Measurements from ENCODE around the gene MOSMO.
"Not testable (repeated sequence)": the region's sequence is repeated elsewhere in the genome, so short reads cannot be mapped to it uniquely, and the experiment has no call there.

MOSMO gene

GRCh38 chr16:22089910-22090309, 82.0 kb downstream of the MOSMO start:
- in situ Hi-C loops (cut with MboI; ENCODE audit: low sequenced_read_pairs), result no loop called here

- in situ Hi-C loops (cut with MboI; ENCODE audit: low sequenced_read_pairs), result no loop called here
Observed at GRCh38 chr16:22091721-22092120, 83.8 kb downstream of the MOSMO start.

DNA sequence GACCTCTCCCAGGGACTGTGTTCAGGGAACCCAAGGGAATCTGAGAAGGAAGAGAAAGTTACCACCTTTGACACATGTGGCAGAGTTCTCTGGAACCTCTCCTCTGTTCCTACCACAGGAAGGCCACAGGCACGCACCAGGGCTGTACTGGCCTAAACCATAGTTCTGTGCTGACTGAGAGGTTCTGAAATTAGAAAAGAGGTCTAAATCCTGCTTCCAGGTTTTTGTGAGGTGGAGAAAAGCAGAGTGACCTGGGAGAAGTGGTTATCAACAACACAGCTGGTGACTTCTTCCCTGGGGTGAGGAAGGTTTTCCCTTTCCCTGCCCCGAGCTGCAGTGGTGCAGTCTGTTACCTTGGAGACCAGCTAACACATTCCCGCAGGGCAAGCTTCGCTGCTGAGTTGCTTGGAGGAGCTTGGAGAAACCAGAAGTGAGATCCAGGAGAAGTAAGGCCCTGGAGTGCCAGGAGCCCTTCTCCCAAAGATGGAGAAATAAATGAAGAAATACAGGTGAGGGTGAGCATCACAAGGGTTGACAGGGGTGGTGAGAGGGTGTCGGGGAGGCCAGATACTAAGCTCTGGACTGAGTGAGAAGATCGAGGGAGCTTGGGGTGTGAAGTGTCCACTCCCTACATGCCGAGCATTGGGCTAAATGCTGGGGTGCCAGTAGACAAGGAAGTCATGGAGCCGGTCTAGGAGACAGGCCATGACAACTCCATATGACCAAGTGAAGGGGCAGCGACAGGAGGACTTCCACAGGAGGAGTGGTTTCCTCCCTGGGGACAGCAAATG, 84.4 kb downstream of the MOSMO start, which contains the start of gene VWA3A:
TSS of gene VWA3A (plus strand) at position 399 of the 791 bp plus-strand sequence. CDS start at position 496, 97 bp downstream.
- in situ Hi-C loops (cut with MboI; ENCODE audit: low sequenced_read_pairs), result no loop called here

DNA sequence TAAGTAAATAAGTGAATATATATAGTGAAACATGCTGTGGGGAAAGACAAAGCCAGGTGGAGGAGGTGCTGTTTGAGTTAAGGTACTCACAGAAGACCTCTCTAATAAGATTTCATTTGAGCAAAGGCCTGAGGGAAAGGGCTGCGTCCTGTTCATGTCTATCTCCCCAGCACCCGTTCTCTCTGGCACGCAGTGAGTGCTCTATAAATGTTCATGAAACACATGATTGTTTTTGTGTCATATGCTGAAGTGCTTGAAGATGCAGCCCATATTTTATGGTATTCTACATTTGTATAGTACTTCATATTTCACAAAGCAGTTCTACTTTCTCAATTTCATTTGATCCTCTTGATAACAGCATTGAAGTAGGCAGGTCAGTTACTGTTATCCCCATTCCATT, 85.4 kb downstream of the MOSMO start:
- in situ Hi-C loops (cut with MboI; ENCODE audit: low sequenced_read_pairs), result no loop called here

DNA sequence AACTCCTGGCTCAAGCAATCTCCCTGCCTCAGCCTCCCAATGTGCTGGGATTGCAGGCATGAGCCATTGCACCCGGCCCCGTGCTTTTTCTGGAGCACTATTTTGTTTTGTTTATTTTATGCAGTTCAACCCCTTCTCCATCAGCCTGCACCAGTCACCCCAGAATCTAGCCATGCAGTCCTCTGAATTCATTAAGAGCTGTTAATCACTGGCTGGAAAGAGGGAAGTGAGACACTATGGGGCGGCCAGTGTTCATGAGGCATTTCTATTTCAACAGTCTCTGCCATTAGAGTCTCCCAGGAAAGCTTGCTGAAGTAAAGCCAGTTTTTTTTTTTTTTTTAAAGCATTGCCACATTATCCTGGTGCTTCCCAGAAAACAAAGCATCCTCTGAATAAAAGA, 86.1 kb downstream of the MOSMO start:
- in situ Hi-C loops (cut with MboI; ENCODE audit: low sequenced_read_pairs), result no loop called here

DNA sequence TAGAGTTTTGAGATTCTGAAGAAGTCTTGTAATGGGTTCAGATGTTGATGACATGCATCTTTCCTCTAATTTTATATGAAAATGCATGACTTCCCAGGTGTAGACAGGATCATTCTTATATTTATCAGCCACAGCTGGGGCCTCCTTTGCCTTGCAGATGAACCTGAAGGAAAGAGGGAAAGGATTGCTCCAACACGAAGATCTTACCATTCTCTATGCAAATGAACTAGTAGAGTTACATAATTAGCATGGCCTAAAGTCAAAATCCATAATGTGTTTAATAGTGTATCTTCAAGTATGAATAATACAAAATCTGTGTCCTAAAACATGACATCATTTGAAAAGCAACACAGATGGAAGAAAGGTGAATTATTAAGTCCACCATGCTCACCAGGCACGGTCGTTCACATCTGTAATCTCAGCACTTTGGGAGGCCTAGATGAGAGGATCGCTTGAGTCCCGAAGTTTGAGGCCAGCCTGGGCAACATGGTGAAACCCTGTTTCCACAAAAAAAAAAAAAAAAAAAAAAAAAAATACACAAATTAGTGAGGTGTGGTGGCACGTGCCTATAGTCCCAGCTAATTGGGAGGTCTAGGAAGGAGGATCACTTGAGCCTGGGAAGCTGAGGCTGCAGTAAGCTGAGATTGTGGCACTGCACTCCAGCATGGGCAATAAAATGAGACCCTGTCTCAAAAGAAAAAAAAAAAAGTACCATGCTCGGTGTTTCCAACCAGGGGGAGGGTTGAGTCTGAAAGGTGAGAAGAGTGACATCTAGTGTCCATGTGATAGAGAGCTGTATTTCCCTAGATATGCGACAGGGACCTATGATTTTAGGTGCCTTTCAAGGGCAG, 90.7 kb downstream of the MOSMO start:
- in situ Hi-C loops (cut with MboI; ENCODE audit: low sequenced_read_pairs), result no loop called here

DNA sequence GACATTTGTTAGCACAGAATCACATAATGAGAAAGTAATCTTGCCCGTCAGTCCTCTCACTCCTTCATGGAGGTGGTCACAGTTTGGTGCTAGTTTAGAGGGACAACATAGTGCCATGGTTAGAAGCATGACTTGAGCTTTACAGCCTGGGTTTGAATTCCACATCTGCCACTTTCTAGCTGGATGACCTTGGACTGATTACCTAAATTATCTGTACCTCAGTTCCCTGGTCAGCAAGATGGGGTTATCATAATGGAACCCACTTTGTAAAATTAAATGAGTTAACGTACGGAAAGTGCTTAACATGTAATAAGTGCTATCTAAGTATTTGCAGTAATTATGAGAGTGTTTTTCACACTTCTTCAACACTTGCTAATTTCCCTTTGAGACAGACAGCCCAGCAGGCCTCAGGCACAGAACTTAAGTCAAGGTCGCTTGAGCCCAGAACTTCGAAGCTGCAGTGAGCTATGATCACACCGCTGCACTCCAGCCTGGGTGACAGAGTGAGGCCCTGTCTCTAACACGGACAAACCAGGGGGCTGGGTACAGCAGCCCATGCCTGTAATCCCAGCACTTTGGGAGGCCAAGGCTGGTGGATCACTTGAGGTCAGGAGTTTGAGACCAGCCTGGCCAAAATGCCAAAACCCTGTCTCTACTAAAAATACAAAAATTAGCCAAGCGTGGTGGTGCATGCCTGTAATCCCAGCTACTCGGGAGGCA, 91.5 kb downstream of the MOSMO start:
- in situ Hi-C loops (cut with MboI; ENCODE audit: low sequenced_read_pairs), result no loop called here

GRCh38 chr16:22103441-22103840, 95.5 kb downstream of the MOSMO start:
- in situ Hi-C loops (cut with MboI; ENCODE audit: low sequenced_read_pairs), result no loop called here

GRCh38 chr16:22109258-22109898, 101.5 kb downstream of the MOSMO start:
- in situ Hi-C loops (cut with MboI; ENCODE audit: low sequenced_read_pairs), result no loop called here

GRCh38 chr16:22111629-22112028, 103.7 kb downstream of the MOSMO start:
- in situ Hi-C loops (cut with MboI; ENCODE audit: low sequenced_read_pairs), result not testable (repeated sequence)

- in situ Hi-C loops (cut with MboI; ENCODE audit: low sequenced_read_pairs), result no loop called here
Observed at GRCh38 chr16:22116095-22116700, 108.3 kb downstream of the MOSMO start.

DNA sequence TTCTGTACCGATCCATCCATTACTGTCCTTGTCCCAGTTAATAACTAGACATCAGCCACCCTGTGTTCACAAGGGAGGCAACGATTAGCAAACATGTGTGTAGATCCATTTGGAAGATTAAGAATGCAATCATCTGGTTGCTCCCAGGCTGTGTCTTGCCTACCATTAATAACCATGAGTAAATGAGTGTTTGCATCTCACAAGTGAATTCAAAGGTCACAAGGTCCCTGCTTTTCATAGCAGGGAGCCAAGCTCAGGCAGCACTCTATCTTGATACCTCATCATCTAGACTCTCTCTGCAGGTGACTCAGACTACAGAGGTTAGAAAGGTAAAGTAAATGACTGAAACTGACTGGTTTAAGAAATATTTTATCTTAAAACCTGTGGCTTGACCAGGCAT, 109.7 kb downstream of the MOSMO start:
- in situ Hi-C loops (cut with MboI; ENCODE audit: low sequenced_read_pairs), result no loop called here

GRCh38 chr16:22120440-22120839, 112.5 kb downstream of the MOSMO start:
- in situ Hi-C loops (cut with MboI; ENCODE audit: low sequenced_read_pairs), result no loop called here

- in situ Hi-C loops (cut with MboI; ENCODE audit: low sequenced_read_pairs), result no loop called here
Observed at GRCh38 chr16:22122239-22122638, 114.3 kb downstream of the MOSMO start.

- in situ Hi-C loops (cut with MboI; ENCODE audit: low sequenced_read_pairs), result no loop called here
Observed at GRCh38 chr16:22123146-22123545, 115.2 kb downstream of the MOSMO start.

DNA sequence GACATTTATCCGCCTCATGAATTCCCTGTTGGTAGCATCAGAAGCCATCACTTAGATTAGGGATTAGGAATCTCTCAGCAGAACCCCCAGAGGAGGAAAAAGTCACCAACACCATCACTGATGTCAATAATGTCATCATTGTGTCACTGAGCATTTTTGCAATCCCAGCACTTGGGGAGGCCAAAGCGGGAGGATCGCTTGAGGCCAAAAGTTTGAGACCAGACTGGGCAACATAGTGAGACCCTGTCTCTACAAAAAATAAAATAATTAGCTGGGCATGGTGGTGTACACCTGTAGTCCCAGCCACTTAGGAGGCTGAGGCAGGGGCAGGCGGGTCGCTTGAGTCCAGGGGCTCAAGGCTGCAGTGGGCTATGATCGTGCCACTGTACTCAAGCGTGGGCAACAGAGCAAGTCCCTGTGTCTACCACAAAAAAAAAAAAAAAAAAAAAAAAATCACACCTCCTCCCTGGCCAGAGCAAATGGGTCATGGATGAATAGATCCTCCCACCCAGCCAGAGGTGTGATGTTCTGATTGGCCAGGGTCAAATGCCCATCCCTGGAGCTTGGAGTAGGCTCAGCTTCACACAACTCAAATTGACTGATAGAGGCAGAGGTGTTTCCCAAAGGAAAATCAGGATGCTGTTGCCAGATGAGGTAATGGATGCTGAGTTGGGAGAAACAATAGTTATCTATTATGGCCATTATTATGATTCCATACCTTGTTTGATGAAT, 116.0 kb downstream of the MOSMO start:
- in situ Hi-C loops (cut with MboI; ENCODE audit: low sequenced_read_pairs), result no loop called here

DNA sequence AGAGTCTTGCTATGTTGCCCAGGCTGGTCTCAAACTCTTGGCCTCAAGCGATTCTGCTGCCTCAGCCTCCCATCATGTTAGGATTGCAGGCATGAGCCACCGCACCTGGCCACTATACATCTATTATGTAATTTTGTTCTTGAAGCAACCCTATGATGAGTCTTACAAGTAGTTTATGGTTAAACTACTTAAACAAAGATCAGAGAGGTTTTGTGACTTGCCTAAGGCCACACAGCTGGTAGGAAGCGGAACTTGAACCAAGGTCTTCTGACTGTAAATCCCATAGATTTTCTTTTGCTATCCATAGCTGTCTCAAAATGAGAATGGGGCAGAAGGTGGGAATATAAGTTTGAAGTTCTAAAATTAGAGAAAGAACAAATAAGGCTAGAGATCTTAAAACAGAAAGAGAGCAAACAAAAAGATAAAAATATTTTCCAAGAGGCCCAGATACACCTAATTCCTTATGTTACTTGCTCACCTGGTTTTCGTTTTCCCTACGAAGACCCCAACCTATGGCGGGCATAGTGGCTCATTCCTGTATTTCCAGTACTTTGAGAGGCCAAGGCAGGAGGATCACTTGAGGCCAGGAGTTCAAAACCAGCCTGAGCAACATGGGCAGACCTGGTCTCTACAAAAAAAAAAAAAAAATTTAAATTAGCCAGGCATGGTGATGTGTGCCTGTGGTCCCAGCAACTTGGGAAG, 116.8 kb downstream of the MOSMO start:
- in situ Hi-C loops (cut with MboI; ENCODE audit: low sequenced_read_pairs), result no loop called here

DNA sequence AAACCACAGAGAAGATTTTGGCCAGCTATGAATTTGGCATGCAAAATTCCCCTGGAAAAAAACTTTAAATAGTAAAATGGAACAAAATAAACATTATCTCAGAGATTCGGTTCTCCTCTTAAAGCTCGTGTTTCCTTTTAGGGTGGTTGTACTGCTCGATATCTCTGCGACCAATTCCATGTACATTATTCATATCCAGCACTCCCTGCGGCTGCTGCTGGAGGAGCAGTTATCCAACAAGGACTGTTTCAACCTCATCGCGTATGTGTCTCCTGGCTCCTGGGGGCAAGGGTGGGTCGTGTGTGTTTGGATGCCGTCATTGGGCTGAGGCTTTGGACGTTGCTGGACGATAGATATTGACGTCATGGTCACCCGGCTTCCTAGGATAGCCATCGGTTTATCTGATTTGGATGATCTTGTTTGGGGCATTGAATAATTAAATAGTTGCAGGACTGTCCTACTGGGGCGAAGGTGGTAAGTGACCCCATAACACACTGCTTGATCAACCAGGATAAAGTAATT, 118.2 kb downstream of the MOSMO start:
- in situ Hi-C loops (cut with MboI; ENCODE audit: low sequenced_read_pairs), result no loop called here

DNA sequence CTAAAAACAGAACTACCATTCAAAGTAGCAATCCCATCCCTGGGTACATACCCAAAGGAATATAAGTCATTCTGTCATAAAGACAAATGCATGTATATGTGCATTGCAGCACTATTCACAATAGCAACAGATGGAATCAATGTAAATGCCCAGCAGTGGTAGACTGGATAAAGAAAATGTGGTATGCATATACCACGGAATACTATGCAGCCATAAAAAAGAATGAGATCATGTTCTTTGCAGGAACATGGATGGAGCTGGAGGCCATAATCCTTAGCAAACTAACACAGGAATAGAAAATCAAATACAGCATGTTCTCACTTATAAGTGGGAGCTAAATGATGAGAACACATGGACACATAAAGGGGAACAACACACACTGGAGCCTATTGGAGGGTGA, 120.6 kb downstream of the MOSMO start:
- in situ Hi-C loops (cut with MboI; ENCODE audit: low sequenced_read_pairs), result not testable (repeated sequence)

All from HL-60/S4 treated with retinoic acid at 250 ng/mL for 4 days and 3 days (cell line).